HepG2 (cell line): Measurements from ENCODE around the gene GCNT4. TPM values are rescaled to one million over a fixed set of nuclear protein-coding genes. Genes with fewer than 3 reads are reported as not detected.

Experiments used
- ATF2 ChIP-seq: sonication (generic); formaldehyde crosslinking; IDR thresholded peaks from 2 replicates; pipeline ENCODE4 v1.4.0; 2020; ENCODE audit warnings: missing genetic modification reagents
- CREM ChIP-seq, 2 experiments: sonication (generic) in 1 of 2; formaldehyde crosslinking in 1 of 2; IDR thresholded peaks; 2 replicates each; pipeline versions ENCODE4 v1.4.0 to v1.6.1; 2016 to 2020; ENCODE audit warnings: antibody characterized with exemption in 1 of 2, mild to moderate bottlenecking in 1 of 2, missing genetic modification reagents in 1 of 2
- ERF ChIP-seq: IDR thresholded peaks from 2 replicates; pipeline ENCODE4 v1.6.1; 2018; ENCODE audit warnings: missing biosample characterization, missing genetic modification reagents
- FOXA1 ChIP-seq, 2 experiments: fragments of 450-650 bp in 1 of 2; sonication (generic) in 1 of 2; formaldehyde crosslinking in 1 of 2; IDR thresholded peaks; 2 replicates each; pipeline versions ENCODE4 v1.4.0 to v1.6.1; 2016 to 2020; ENCODE audit warnings: missing genetic modification reagents in 1 of 2
- FOXO1 ChIP-seq: sonication (generic); formaldehyde crosslinking; IDR thresholded peaks from 2 replicates; pipeline ENCODE4 v1.4.0; 2020; ENCODE audit warnings: missing genetic modification reagents
- FOXP1 ChIP-seq, 2 experiments: fragments of 450-650 bp in 1 of 2; IDR thresholded peaks; 2 replicates each; pipeline ENCODE4 v1.6.1; 2017 to 2018; ENCODE audit warnings: antibody characterized with exemption in 1 of 2
- FOXP4 ChIP-seq: sonication (generic); formaldehyde crosslinking; IDR thresholded peaks from 2 replicates; pipeline ENCODE4 v1.4.0; 2020; ENCODE audit warnings: missing genetic modification reagents
- GTF2F1 ChIP-seq: fragments of 150-350 bp; IDR thresholded peaks from 2 replicates; pipeline ENCODE4 v1.6.1; 2014; ENCODE audit warnings: low read length
- HNF4A ChIP-seq: sonication (generic); formaldehyde crosslinking; IDR thresholded peaks from 2 replicates; pipeline ENCODE4 v1.4.0; 2020; ENCODE audit warnings: missing genetic modification reagents
- MAFK ChIP-seq, 2 experiments: IDR thresholded peaks in 1 of 2; conservative IDR thresholded peaks in 1 of 2; 2 replicates each; pipeline ENCODE4 v1.6.1; 2011; ENCODE audit warnings: improper control_type of control experiment in 2 of 2, low read length in 2 of 2
- SOX5 ChIP-seq: IDR thresholded peaks from 2 replicates; pipeline ENCODE4 v1.6.1; 2016; ENCODE audit warnings: borderline replicate concordance
- TEAD3 ChIP-seq: optimal IDR thresholded peaks from 2 replicates; pipeline ENCODE3; 2016; ENCODE audit warnings: borderline replicate concordance
- ZBTB26 ChIP-seq: IDR thresholded peaks from 2 replicates; pipeline ENCODE4 v1.6.1; 2016; ENCODE audit warnings: missing compliant biosample characterization, missing genetic modification reagents, borderline replicate concordance
- ZBTB38 ChIP-seq: sonication (generic); formaldehyde crosslinking; IDR thresholded peaks from 2 replicates; pipeline ENCODE4 v1.5.1; 2020; ENCODE audit warnings: mild to moderate bottlenecking, missing genetic modification reagents
- ZGPAT ChIP-seq: IDR thresholded peaks from 2 replicates; pipeline ENCODE4 v1.6.1; 2016; ENCODE audit warnings: mild to moderate bottlenecking
- ZKSCAN8 ChIP-seq: IDR thresholded peaks from 2 replicates; pipeline ENCODE4 v1.6.1; 2016; ENCODE audit warnings: borderline replicate concordance, missing genetic modification reagents, missing compliant biosample characterization
- ZNF136 ChIP-seq: sonication (generic); formaldehyde crosslinking; IDR thresholded peaks from 2 replicates; pipeline ENCODE4 v1.8.1; 2022; ENCODE audit warnings: low read depth, mild to moderate bottlenecking, moderate library complexity, missing genetic modification reagents
- ZNF232 ChIP-seq: sonication (generic); formaldehyde crosslinking; IDR thresholded peaks from 2 replicates; pipeline ENCODE4 v1.4.0; 2020; ENCODE audit warnings: missing genetic modification reagents, borderline replicate concordance
- ZNF275 ChIP-seq: sonication (generic); formaldehyde crosslinking; IDR thresholded peaks from 2 replicates; pipeline ENCODE4 v1.8.0; 2022; ENCODE audit warnings: missing genetic modification reagents, mild to moderate bottlenecking, inconsistent platforms, borderline replicate concordance
- ZNF3 ChIP-seq: IDR thresholded peaks from 2 replicates; pipeline ENCODE4 v1.7.0; 2017; ENCODE audit warnings: inconsistent platforms
- ZNF691 ChIP-seq: sonication (generic); formaldehyde crosslinking; IDR thresholded peaks from 2 replicates; pipeline ENCODE4 v1.4.0; 2020; ENCODE audit warnings: missing genetic modification reagents, low read depth, mild to moderate bottlenecking, borderline replicate concordance
- ZSCAN9 ChIP-seq: IDR thresholded peaks from 2 replicates; pipeline ENCODE4 v1.6.1; 2016; ENCODE audit warnings: borderline replicate concordance
- polyA plus RNA-seq, 8 experiments: library from polyadenylated mRNA; depleted of rRNA in 3 of 8; stranded (reverse) in 7 of 8; unstranded in 1 of 8; fragments of >200 nt; fragmentation: Illumina TruSeq in 4 of 8; extraction: Trizol in 4 of 8; gene quantifications; 2 replicates each; pipeline versions ENCODE4 v1.2.1 to v1.2.3, GENCODE V29; 2011 to 2016; ENCODE audit warnings: low read depth in 4 of 8, missing spikeins in 1 of 8, mixed read lengths in 1 of 8; ENCODE audit not compliant: insufficient read depth in 1 of 8
- total RNA-seq, 5 experiments: library from RNA; depleted of rRNA; stranded (reverse); fragments of >200 nt; fragmentation: Illumina TruSeq; extraction: Trizol; gene quantifications; 2 replicates each; pipeline ENCODE4 v1.2.3, GENCODE V29; 2016; ENCODE audit warnings: low read depth in 1 of 5

The GCNT4 gene
- total and polyA plus RNA-seq, 2 of the 13 experiments (the other 11 are each of a cell fraction or from before 2014, with no cell fraction given), result 0.22 to 0.38 TPM

- TF ChIP-seq ZBTB26 (CRISPR knock-in tag), result no peak
- peak; percentile 82 for TF ChIP-seq FOXP4
- no peak for TF ChIP-seq ZNF275 (CRISPR knock-in tag)
- peak; percentile 50 for TF ChIP-seq TEAD3
- TF ChIP-seq ZNF691 (CRISPR knock-in tag), result no peak
- peak; percentile 60 for TF ChIP-seq FOXA1 (IDR thresholded peaks at IDR 0.05)
- peak; percentile 69 for TF ChIP-seq FOXA1 (CRISPR knock-in tag; IDR thresholded peaks at IDR 0.05)
- TF ChIP-seq ZNF232 (CRISPR knock-in tag), result peak; percentile 100
- peak; percentile 59 for TF ChIP-seq HNF4A (CRISPR knock-in tag)
- peak; percentile 72; the same call in 1 of the 2 replicates for TF ChIP-seq ZKSCAN8 (CRISPR knock-in tag)
- peak; percentile 80; the same call in 1 of the 2 replicates for TF ChIP-seq ZSCAN9 (CRISPR knock-in tag)
- TF ChIP-seq ZBTB38 (CRISPR knock-in tag), result no peak
- peak; percentile 60; the same call in 1 of the 2 replicates for TF ChIP-seq ZGPAT (CRISPR knock-in tag)
- peak; percentile 28; the same call in 1 of the 2 replicates for TF ChIP-seq CREM (IDR thresholded peaks at IDR 0.05)
- no peak for TF ChIP-seq CREM (CRISPR knock-in tag; IDR thresholded peaks at IDR 0.05)
- TF ChIP-seq GTF2F1, result no peak
- TF ChIP-seq ZNF3 (CRISPR knock-in tag), result peak; percentile 88
- TF ChIP-seq FOXO1 (CRISPR knock-in tag), result peak; percentile 64; the same call in 1 of the 2 replicates
- TF ChIP-seq SOX5, result peak; percentile 82; the same call in 1 of the 2 replicates
- TF ChIP-seq ZNF136 (CRISPR knock-in tag), result no peak
- TF ChIP-seq FOXP1 (IDR thresholded peaks at IDR 0.05), result peak; percentile 49; the same call in 1 of the 2 replicates
- peak; percentile 86 for TF ChIP-seq FOXP1 (CRISPR knock-in tag; IDR thresholded peaks at IDR 0.05)
- TF ChIP-seq MAFK (conservative IDR thresholded peaks at IDR 0.05 in 1 of 2, IDR thresholded peaks at IDR 0.05 in 1 of 2; ENCODE audit: low read length in 2 of 2), result peak; percentile 60 to 75; a peak in 3 of 4 replicates
- 0 out of 2 replicates have a peak, but pooled peaks have one; percentile 40 for TF ChIP-seq ERF (CRISPR knock-in tag)
- TF ChIP-seq ATF2 (CRISPR knock-in tag), result 0 out of 2 replicates have a peak, but pooled peaks have one; percentile 15
Measured at GRCh38 chr5:75010838-75011237, 41.5 kb downstream of the GCNT4 start (continued).
